Measurements from ENCODE around the gene CDK12.

DNA sequence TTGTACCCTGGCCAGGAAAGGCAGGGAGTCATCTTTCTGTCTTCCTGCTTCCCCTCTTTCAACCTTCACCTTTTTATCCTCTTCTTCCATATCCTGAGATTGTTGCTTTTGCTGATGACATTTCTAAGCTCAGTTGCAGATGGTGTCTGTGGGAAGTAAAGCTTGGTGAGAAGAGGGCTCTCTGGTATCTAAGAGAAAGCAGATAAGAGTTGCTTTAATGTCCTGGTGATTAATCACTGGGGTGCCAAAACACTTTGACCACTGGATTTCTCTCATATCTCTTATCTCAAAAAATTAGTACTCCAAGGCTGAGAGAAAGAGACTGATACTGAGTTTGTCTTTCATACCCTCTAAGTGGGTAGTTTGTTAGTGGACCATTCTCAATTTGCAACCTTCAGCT, 75.2 kb downstream of the CDK12 start:
- TF ChIP-seq, protein P1, sequence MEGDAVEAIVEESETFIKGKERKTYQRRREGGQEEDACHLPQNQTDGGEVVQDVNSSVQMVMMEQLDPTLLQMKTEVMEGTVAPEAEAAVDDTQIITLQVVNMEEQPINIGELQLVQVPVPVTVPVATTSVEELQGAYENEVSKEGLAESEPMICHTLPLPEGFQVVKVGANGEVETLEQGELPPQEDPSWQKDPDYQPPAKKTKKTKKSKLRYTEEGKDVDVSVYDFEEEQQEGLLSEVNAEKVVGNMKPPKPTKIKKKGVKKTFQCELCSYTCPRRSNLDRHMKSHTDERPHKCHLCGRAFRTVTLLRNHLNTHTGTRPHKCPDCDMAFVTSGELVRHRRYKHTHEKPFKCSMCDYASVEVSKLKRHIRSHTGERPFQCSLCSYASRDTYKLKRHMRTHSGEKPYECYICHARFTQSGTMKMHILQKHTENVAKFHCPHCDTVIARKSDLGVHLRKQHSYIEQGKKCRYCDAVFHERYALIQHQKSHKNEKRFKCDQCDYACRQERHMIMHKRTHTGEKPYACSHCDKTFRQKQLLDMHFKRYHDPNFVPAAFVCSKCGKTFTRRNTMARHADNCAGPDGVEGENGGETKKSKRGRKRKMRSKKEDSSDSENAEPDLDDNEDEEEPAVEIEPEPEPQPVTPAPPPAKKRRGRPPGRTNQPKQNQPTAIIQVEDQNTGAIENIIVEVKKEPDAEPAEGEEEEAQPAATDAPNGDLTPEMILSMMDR (IDR thresholded peaks at IDR 0.05), result no peak
- no peak for TF ChIP-seq POLR2AphosphoS5 (IDR thresholded peaks at IDR 0.05)
- no peak for TF ChIP-seq POLR2A (IDR thresholded peaks at IDR 0.05)
- no peak for TF ChIP-seq EP300 (IDR thresholded peaks at IDR 0.05)
